ENCODE measurements around the gene OR6B3.
A peak's percentile ranks its signal among the peaks of the same experiment; 100 is the strongest.

Gene OR6B3

GRCh38 chr2:240032406-240033329 is 20.7 kb downstream of the OR6B3 start:
- no peak for TF ChIP-seq CTCF (IDR thresholded peaks at IDR 0.05; ENCODE audit: low read depth, low read length)
- no peak for DNase-seq (ENCODE audit: extremely low read depth, low read depth)

DNA sequence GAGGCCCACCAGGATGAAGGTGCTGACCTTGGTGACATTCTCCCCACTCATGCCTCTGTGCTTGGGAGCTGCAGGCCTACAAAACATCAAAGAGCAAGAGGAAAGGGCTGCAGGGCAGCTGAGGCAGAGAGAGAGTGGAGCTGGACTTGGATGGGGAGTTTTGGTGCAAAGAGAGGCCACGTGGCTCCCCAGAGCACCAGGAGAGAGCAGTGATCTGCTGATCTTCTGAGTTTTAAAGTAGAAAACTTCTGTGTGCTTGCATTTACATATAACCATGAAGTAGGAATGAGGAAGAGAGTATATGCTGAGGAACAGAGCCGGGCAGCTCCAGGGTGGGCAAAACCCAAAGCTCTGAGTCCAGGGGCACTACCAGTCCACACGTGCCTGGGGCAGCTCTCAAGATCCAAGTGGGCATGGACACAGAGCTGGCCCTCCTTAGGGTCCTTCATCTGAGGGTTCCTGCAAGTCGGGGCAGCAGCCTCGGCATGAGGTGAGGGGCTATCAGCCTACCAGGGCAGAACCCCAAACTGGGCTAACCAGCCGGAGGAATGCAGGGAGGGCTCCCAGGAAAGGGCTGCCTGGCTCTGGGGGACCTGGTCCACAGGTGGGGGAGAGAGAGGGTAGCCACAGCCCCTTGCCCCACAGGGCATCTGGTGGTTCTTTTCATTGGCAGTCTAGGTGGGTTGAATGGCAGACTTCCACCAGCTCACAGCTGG is 22.8 kb downstream of the OR6B3 start, which contains the start of gene OR6B2:
OR6B2 (minus strand) TSS at position 51 of the 716 bp plus-strand sequence; CDS start at position 51, 0 bp downstream.
- no peak for DNase-seq (ENCODE audit: extremely low read depth, low read depth)
- no peak for TF ChIP-seq CTCF (IDR thresholded peaks at IDR 0.05; ENCODE audit: low read depth, low read length)

- TF ChIP-seq CTCF (IDR thresholded peaks at IDR 0.05; ENCODE audit: low read depth, low read length): no peak
- DNase-seq (ENCODE audit: extremely low read depth, low read depth): no peak
Measured at GRCh38 chr2:240024766-240025165, 28.6 kb downstream of the OR6B3 start.

GRCh38 chr2:240023792-240024191 is 29.5 kb downstream of the OR6B3 start:
- no peak for DNase-seq (ENCODE audit: extremely low read depth, low read depth)
- no peak for TF ChIP-seq CTCF (IDR thresholded peaks at IDR 0.05; ENCODE audit: low read depth, low read length)

- peak; percentile 91 for TF ChIP-seq CTCF (IDR thresholded peaks at IDR 0.05; ENCODE audit: low read depth, low read length)
- no peak for DNase-seq (ENCODE audit: extremely low read depth, low read depth)
Measured at GRCh38 chr2:240021488-240022104, 31.7 kb downstream of the OR6B3 start.

GRCh38 chr2:240018071-240018750 is 35.1 kb downstream of the OR6B3 start:
- TF ChIP-seq CTCF (IDR thresholded peaks at IDR 0.05; ENCODE audit: low read depth, low read length): no peak
- DNase-seq (ENCODE audit: extremely low read depth, low read depth): no peak
